Heart left ventricle (tissue), 16 donors: ENCODE data around the gene CASP9. TPM values are rescaled to one million over a fixed set of nuclear protein-coding genes. Genes with fewer than 3 reads are reported as not detected.
A peak's percentile ranks its signal among the peaks of the same experiment; 100 is the strongest.
"Not testable (repeated sequence)": the region's sequence is repeated elsewhere in the genome, so short reads cannot be mapped to it uniquely, and the experiment has no call there.

ENCODE experiments used
- ATAC-seq, 4 donors: fragments of 200-7000 bp; cut with Tn5 transposase; one replicate each; pipeline ENCODE4 v1.9.1; 2020 to 2022; ENCODE audit warnings: moderate library complexity in 4 of 4, mild to moderate bottlenecking in 3 of 4, moderate number of reproducible peaks in 1 of 4
- DNase-seq, 5 donors: peaks; one replicate each; pipeline ENCODE4 v3.0.0-alpha.2; 2020
- H3K27ac ChIP-seq, 12 donors: fragments of 200-600 bp; sonication (generic) in 4 of 12; one replicate each; pipeline versions ENCODE4 v1.5.0 to v1.8.0; 2016 to 2022; ENCODE audit warnings: mild to moderate bottlenecking in 2 of 12
- H3K27me3 ChIP-seq, 9 donors: fragments of 200-600 bp; sonication (generic) in 2 of 9; one replicate each; pipeline versions ENCODE4 v1.5.1 to v1.8.0; 2016 to 2022; ENCODE audit warnings: mild to moderate bottlenecking in 3 of 9
- H3K36me3 ChIP-seq, 9 donors: fragments of 200-600 bp; sonication (generic) in 2 of 9; one replicate each; pipeline versions ENCODE4 v1.5.0 to v1.8.0; 2018 to 2022; ENCODE audit warnings: mild to moderate bottlenecking in 2 of 9
- H3K4me1 ChIP-seq, 12 donors: fragments of 200-600 bp; sonication (generic) in 4 of 12; one replicate each; pipeline versions ENCODE4 v1.5.0 to v1.8.0; 2016 to 2022; ENCODE audit warnings: mild to moderate bottlenecking in 3 of 12
- H3K4me3 ChIP-seq, 12 donors: fragments of 200-600 bp; sonication (generic) in 4 of 12; one replicate each; pipeline versions ENCODE4 v1.5.0 to v1.8.0; 2017 to 2022; ENCODE audit warnings: mild to moderate bottlenecking in 9 of 12, moderate library complexity in 4 of 12
- H3K9me3 ChIP-seq, 12 donors: fragments of 200-600 bp; sonication (generic) in 4 of 12; one replicate each; pipeline versions ENCODE4 v1.5.0 to v1.8.0; 2016 to 2022; ENCODE audit warnings: mild to moderate bottlenecking in 1 of 12
- POLR2A ChIP-seq, 2 donors: fragments of 450-650 bp; IDR thresholded peaks; one replicate each; pipeline ENCODE4 v1.6.1; 2017; ENCODE audit warnings: antibody characterized with exemption in 2 of 2, mild to moderate bottlenecking in 2 of 2, moderate library complexity in 2 of 2
- WGBS, 4 donors: extraction: QIAGEN DNeasy Blood & Tissue Kit in 2 of 4; methylation state at CpG; one replicate each; pipeline versions ENCODE4 v1.1.5 to v1.1.7; 2013 to 2018; 5-methylcytosine and 5-hydroxymethylcytosine counted together
- intact Hi-C, 10 donors: fragments of 100-400 bp; cut with DNase I; formaldehyde crosslinking; loops; one replicate each; pipeline versions ENCODE4 v1.11.1 to v1.14.2; 2022
- polyA plus RNA-seq, 2 donors: library from polyadenylated mRNA; stranded (reverse); fragments of 200-250 nt; gene quantifications; one replicate each; pipeline ENCODE4 v1.2.3, GENCODE V29; 2013
- total RNA-seq, 9 donors: library from RNA; depleted of rRNA in 2 of 9; stranded (reverse); fragments of >200 nt in 2 of 9; fragmentation: NEBNext Ultra II Directional in 3 of 9; extraction: Animal tissue kit (Norgen Biotek cat#: 25700) in 3 of 9; gene quantifications; one replicate each; pipeline versions ENCODE4 v1.1.0 to v1.2.4, GENCODE V29; 2016 to 2023
- TF ChIP-seq, protein P1 (sequence below), 12 donors: fragments of 200-600 bp; sonication (generic) in 4 of 12; IDR thresholded peaks; one replicate each; pipeline versions ENCODE4 v1.5.0 to v1.8.0; 2018 to 2022; ENCODE audit warnings: antibody characterized with exemption in 12 of 12, mild to moderate bottlenecking in 5 of 12
- donor health status: ischemic (EF 13 %, LVEDD 7.1; RV severe dilation, severe dysfunction).
- donor health status: healthy with polysubstance abuse.
- donor health status: DM: no; HTN: yes; CAD: no.
- donor health status: DM: no; HTN: no; CAD: no.
- donor health status: ischemic (EF 25% LVEDD 6.9; RV normal size, moderate dysfunction).
- donor health status: ischemic (EF 25% LVEDD 5.7; RV mildly dilated, moderate dysfunction).
- donor health status: healthy.
- donor health status: DM: yes; HTN: yes; CAD: no.
- donor health status: ischemic (EF 35%, LVEDD 5.7; RV mildly dilated, moderate dysfunction).
- donor health status: nonischemic (EF 11% LVEDD 7.7; RV severe dilation, severe dysfunction).
- donor health status: DM: yes; HTN: yes; CAD: no.
- donor health status: PGD.
- donor health status: ischemic (EF 29% LVEDD 5.4; RV normal size, mild dysfunction).
- donor health status: nonischemic (EF 23%, LVEDD 6.1; RV moderate dilation, normal function).

The CASP9 gene
- total and polyA plus RNA-seq, 11 donors: 8.6 to 16.9 (median 11.8) TPM

DNA sequence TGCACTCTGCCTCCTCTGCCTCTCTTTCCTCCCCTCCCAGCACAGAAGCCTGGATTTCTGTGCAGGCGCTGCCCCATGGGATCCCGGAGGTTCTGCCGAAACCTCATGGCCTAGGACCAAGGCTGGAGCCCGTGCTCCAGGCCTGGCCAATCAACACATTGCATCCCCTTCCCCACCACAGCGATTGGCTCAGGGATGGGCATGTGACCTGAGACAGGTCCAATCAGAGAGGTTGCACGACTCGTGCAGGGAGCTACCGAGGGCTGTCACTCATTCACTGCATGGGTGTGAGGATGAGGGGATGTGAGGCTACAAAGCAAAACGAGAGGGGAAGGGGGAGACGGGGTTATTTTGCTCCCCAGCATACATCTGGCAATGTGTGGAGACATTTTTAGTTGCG, 51.4 kb downstream of the CASP9 start:
- Histone ChIP-seq H3K4me3 (no peak overlapping the region), H3K4me1 (no peaks in the 10 kb centered on the region), H3K27ac (no peak overlapping the region), H3K9me3 (no peaks in the 10 kb centered on the region), H3K27me3 (no peaks in the 10 kb centered on the region), H3K36me3 (no peaks in the 10 kb centered on the region)
- no peak for ATAC-seq
- TF ChIP-seq, protein P1, sequence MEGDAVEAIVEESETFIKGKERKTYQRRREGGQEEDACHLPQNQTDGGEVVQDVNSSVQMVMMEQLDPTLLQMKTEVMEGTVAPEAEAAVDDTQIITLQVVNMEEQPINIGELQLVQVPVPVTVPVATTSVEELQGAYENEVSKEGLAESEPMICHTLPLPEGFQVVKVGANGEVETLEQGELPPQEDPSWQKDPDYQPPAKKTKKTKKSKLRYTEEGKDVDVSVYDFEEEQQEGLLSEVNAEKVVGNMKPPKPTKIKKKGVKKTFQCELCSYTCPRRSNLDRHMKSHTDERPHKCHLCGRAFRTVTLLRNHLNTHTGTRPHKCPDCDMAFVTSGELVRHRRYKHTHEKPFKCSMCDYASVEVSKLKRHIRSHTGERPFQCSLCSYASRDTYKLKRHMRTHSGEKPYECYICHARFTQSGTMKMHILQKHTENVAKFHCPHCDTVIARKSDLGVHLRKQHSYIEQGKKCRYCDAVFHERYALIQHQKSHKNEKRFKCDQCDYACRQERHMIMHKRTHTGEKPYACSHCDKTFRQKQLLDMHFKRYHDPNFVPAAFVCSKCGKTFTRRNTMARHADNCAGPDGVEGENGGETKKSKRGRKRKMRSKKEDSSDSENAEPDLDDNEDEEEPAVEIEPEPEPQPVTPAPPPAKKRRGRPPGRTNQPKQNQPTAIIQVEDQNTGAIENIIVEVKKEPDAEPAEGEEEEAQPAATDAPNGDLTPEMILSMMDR (IDR thresholded peaks at IDR 0.05): no peak
- no peak for TF ChIP-seq POLR2A (IDR thresholded peaks at IDR 0.05)
- no peak for DNase-seq
- 83 to 93% (median 88%) methylated on average over 8 to 11 of the region's 11 CpGs for WGBS, 4 donors
- intact Hi-C loops: no loop called here

DNA sequence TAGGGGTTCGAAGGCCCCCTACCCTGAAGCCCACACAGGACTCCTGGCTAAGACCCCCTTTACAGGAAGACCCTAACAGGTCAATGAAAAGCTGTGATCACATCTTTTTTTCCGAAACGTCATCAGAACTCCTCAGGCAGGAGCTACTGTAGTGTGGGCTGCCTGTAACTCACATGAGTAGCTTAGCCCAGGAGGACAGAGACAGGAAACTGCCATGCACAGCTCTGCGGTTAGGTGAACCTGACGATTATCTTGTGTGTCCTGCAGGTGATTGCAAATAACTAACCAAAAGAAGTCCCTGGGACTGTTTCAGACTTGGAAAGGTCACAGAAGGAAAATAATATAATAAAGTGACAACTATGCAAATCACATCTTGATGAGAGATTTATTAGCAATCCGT, 52.3 kb downstream of the CASP9 start:
- ATAC-seq, H3K9me3 ChIP-seq, H3K4me1 ChIP-seq, H3K4me3 ChIP-seq, H3K36me3 ChIP-seq, H3K27ac ChIP-seq, DNase-seq, intact Hi-C loops, H3K27me3 ChIP-seq: not testable (repeated sequence)
- WGBS, 4 donors: 77 to 79% (median 78%) methylated on average over 6 of the region's 6 CpGs

DNA sequence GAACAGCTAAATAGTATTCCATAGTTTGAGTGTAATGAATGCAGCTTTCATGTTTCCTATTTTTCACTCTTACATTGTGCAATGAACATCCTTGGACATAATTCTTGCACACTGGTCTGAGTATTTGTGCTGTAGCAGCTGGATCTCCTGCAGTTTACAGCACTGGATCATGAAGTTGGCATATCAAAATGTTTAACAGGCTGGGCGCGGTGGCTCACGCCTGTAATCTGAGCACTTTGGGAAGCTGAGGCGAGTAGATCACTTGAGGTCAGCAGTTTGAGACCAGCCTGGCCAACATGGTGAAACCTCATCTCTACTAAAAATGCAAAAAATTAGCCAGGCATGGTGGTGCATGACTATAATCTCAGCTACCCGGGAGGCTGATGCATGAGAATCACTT, 52.9 kb downstream of the CASP9 start:
- ATAC-seq, H3K9me3 ChIP-seq, intact Hi-C loops: not testable (repeated sequence)

DNA sequence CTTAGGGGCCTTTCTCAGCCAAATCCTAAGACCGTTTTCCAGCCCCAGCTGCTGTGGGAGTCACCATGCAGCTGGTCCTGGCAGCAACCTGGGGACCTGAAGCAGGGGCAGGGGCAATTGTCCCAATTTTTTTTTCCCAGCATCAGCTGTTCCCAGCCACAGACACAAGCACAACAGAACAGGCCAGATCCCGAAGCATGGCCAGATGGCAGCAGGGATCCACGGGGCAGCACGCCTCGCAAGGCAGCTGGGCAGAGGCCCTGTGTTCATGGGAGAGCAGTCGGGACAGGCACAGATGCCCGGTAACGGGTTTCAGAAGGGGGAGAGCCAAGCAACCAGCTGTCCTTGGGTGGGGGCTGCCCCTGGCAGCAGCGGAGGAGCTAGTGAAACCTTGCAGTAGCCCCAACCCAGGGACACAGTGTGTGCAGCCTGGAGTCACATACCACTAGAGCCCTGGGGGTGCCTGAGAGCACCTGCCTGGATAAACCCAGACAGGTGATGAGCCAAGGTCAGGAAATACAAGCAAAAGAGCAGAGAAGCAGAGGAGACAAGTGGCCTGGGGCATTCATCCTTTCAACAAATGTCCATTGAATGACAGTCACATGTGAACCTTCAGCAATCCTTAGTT, 54.1 kb downstream of the CASP9 start:
- H3K4me3 ChIP-seq, H3K27ac ChIP-seq, DNase-seq, H3K36me3 ChIP-seq, H3K9me3 ChIP-seq, ATAC-seq, H3K4me1 ChIP-seq, H3K27me3 ChIP-seq, intact Hi-C loops: not testable (repeated sequence)
- WGBS, 4 donors: 80 to 92% (median 87%) methylated on average over 9 of the region's 9 CpGs

More for the DNA sequence above, 52.9 kb downstream of the CASP9 start:
- not testable (repeated sequence) for H3K27ac ChIP-seq, H3K27me3 ChIP-seq, H3K4me3 ChIP-seq, H3K36me3 ChIP-seq, DNase-seq, H3K4me1 ChIP-seq
- 91 to 95% (median 92%) methylated on average over 5 of the region's 5 CpGs for WGBS, 4 donors

DNA sequence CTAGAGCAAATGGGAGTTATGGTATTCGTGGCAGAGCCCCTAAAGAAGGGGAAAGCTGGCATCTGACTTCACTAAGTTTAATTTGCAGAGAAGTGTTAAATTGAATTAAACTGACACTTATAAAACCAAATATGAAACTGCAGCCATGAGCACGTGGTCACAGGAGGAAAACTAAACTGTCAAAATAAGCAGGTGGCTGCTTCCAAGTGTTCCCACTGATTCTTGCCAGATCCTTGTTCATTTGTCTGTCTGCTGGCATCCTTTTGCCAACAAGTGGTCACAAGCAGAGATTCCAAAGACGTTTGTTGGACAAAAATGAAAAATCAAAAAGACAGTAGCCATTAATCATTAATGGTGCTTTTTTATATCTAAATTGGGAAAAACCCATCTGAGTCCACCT, 54.7 kb downstream of the CASP9 start:
- intact Hi-C loops: no loop called here
- Histone ChIP-seq H3K9me3 (no peaks in the 10 kb centered on the region), H3K27ac (no peak overlapping the region), H3K4me3 (no peak overlapping the region), H3K36me3 (no peaks in the 10 kb centered on the region), H3K4me1 (peaks cover 0 to 3% (median 0%) of the 10 kb centered on the region in 12 donors), H3K27me3 (no peaks in the 10 kb centered on the region)
- TF ChIP-seq POLR2A (IDR thresholded peaks at IDR 0.05): no peak
- TF ChIP-seq, protein P1 (IDR thresholded peaks at IDR 0.05): no peak
- ATAC-seq (no peak), DNase-seq (no peak)
- 59 to 78% (median 68%) methylated on average over 3 of the region's 3 CpGs for WGBS, 4 donors

DNA sequence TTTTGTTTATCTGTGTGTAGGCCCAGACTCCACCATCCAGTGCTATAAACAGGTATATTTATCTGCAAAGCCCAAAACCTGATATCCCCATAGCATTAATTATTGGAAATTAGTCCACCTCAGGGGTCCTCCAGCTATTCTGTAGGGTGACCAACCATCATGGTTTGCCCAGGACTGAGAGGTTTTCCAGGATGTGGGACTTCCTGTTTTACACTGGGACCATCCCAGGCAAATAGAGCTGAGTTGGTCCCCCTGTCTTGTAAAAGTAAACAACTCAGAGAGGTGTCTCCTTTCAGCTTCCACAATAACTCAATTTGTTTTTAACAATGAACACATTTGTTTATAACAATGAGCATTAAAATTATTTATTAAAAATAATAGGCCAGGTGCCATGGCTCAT, 55.9 kb downstream of the CASP9 start:
- Histone ChIP-seq H3K36me3 (no peaks in the 10 kb centered on the region), H3K27ac (no peak overlapping the region), H3K4me3 (no peak overlapping the region), H3K27me3 (no peaks in the 10 kb centered on the region), H3K4me1 (peaks cover 0 to 7% (median 0%) of the 10 kb centered on the region in 12 donors), H3K9me3 (no peaks in the 10 kb centered on the region)
- TF ChIP-seq, protein P1 (IDR thresholded peaks at IDR 0.05): no peak
- no peak for TF ChIP-seq POLR2A (IDR thresholded peaks at IDR 0.05)
- DNase-seq (no peak), ATAC-seq (no peak)
- intact Hi-C loops: no loop called here

DNA sequence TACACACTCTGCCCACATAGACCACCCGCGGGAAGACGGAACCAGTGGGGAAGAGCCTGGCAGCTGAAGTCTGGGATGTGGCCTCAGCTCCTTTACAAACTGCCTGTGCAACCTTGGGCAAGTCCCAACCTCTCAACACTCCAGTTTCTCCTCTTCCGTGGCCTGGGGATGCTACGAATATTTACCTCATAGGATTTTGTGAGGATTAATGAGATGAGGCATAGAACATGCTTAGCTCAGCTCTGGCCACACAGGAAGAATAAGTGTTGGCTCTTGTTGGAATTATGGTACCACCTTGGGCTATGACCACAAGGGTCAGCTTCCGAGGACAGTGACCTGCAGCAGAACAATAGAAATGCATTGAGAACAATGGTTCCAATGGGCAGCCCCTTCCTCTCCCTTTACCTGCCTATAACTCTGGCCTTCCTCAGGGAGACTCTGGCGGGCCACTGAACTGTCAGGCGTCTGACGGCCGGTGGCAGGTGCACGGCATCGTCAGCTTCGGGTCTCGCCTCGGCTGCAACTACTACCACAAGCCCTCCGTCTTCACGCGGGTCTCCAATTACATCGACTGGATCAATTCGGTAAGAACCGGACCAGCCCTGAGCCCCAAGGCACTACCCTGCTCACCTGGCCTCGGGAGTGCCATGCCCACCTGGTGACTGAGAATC, 56.9 kb downstream of the CASP9 start:
- H3K27me3 ChIP-seq, intact Hi-C loops, H3K36me3 ChIP-seq, H3K27ac ChIP-seq, H3K4me1 ChIP-seq, H3K4me3 ChIP-seq, ATAC-seq, H3K9me3 ChIP-seq: not testable (repeated sequence)
- 92 to 97% (median 95%) methylated on average over 22 of the region's 22 CpGs for WGBS, 4 donors
- peak in 1 of 5 donors; percentile 23 for DNase-seq
